GM23338 (cell line): ENCODE measurements around the gene FOXQ1. TPM values are rescaled to one million over a fixed set of nuclear protein-coding genes. Genes with fewer than 3 reads are reported as not detected.

Experiments
- ATAC-seq: fragments of 200-7000 bp; cut with Tn5 transposase; 3 replicates; pipeline ENCODE4 v1.9.1; 2020
- DNase-seq: peaks from one replicate; pipeline ENCODE4 v3.0.0-alpha.2; 2015; ENCODE audit warnings: low spot score
- H2AFZ ChIP-seq: fragments of 200-600 bp; sonication (generic); 2 replicates; pipeline ENCODE4 v1.8.0; 2016; ENCODE audit warnings: antibody characterized with exemption, mild to moderate bottlenecking, moderate library complexity
- H3F3A ChIP-seq: fragments of 200-600 bp; sonication (generic); replicated peaks from 2 replicates; pipeline ENCODE4 v1.8.0; 2017; ENCODE audit warnings: antibody characterized with exemption, mixed run types, low read depth
- H3K27ac ChIP-seq: fragments of 200-600 bp; sonication (generic); 2 replicates; pipeline ENCODE4 v1.6.1; 2016; ENCODE audit warnings: low read depth
- H3K27me3 ChIP-seq: fragments of 200-600 bp; sonication (generic); 2 replicates; pipeline ENCODE4 v1.8.0; 2016; ENCODE audit warnings: mild to moderate bottlenecking, mixed run types, moderate library complexity; ENCODE audit not compliant: insufficient read depth
- H3K36me3 ChIP-seq: fragments of 200-600 bp; sonication (generic); 2 replicates; pipeline ENCODE4 v1.8.0; 2016; ENCODE audit warnings: mild to moderate bottlenecking; ENCODE audit not compliant: insufficient read depth
- H3K4me1 ChIP-seq: fragments of 200-600 bp; sonication (generic); 2 replicates; pipeline ENCODE4 v1.8.0; 2016; ENCODE audit warnings: mild to moderate bottlenecking, moderate library complexity; ENCODE audit not compliant: insufficient read depth
- H3K4me2 ChIP-seq: fragments of 200-600 bp; sonication (generic); 2 replicates; pipeline ENCODE4 v1.7.1; 2017; ENCODE audit warnings: mixed run types
- H3K4me3 ChIP-seq: fragments of 200-600 bp; sonication (generic); 2 replicates; pipeline ENCODE4 v1.6.1; 2016; ENCODE audit warnings: mixed run types
- H3K79me2 ChIP-seq: fragments of 200-600 bp; sonication (generic); replicated peaks from 2 replicates; pipeline ENCODE4 v1.8.0; 2017; ENCODE audit warnings: mild to moderate bottlenecking; ENCODE audit not compliant: insufficient read depth
- H3K9me2 ChIP-seq: fragments of 200-600 bp; sonication (generic); 2 replicates; pipeline ENCODE4 v1.8.0; 2017; ENCODE audit not compliant: insufficient read depth
- H4K20me1 ChIP-seq: fragments of 200-600 bp; sonication (generic); replicated peaks from 2 replicates; pipeline ENCODE4 v1.8.0; 2017; ENCODE audit warnings: mild to moderate bottlenecking; ENCODE audit not compliant: insufficient read depth
- H3K27ac Mint-ChIP-seq: 2 replicates; pipeline ENCODE4 v1.8.0; 2020; ENCODE audit warnings: inconsistent platforms, mild to moderate bottlenecking, moderate library complexity, mixed read lengths
- H3K27me3 Mint-ChIP-seq: 3 replicates; pipeline ENCODE4 v1.8.0; 2022; ENCODE audit warnings: low read depth, mild to moderate bottlenecking, moderate library complexity, mixed read lengths, inconsistent platforms; ENCODE audit not compliant: insufficient read depth, poor library complexity
- H3K36me3 Mint-ChIP-seq: 3 replicates; pipeline ENCODE4 v1.8.0; 2021; ENCODE audit warnings: low read depth, mild to moderate bottlenecking, inconsistent platforms, moderate library complexity, mixed read lengths
- H3K4me1 Mint-ChIP-seq: 3 replicates; pipeline ENCODE4 v1.8.0; 2020; ENCODE audit warnings: mild to moderate bottlenecking, inconsistent platforms, mixed read lengths
- H3K4me3 Mint-ChIP-seq: 3 replicates; pipeline ENCODE4 v1.8.0; 2021; ENCODE audit warnings: moderate library complexity, mild to moderate bottlenecking, inconsistent platforms, mixed read lengths
- H3K9me3 Mint-ChIP-seq: 3 replicates; pipeline ENCODE4 v1.8.0; 2020; ENCODE audit warnings: moderate library complexity, mild to moderate bottlenecking, inconsistent platforms, mixed read lengths
- CREB1 ChIP-seq: fragments of 250-450 bp; sonication (Bioruptor Pico); IDR thresholded peaks from 2 replicates; pipeline ENCODE4 v1.5.0; 2020; ENCODE audit warnings: low read depth, mild to moderate bottlenecking, moderate library complexity
- CTCF ChIP-seq, 2 experiments: fragments of 200-600 bp in 1 of 2; sonication (generic) in 1 of 2; conservative IDR thresholded peaks; 2 replicates each; pipeline versions ENCODE4 v1.5.1 to v1.6.1; 2016 to 2017; ENCODE audit warnings: antibody characterized with exemption in 2 of 2, low read depth in 2 of 2, mild to moderate bottlenecking in 2 of 2, moderate library complexity in 1 of 2
- ETS1 ChIP-seq: IDR thresholded peaks from 2 replicates; pipeline ENCODE4 v1.6.1; 2016; ENCODE audit warnings: antibody characterized with exemption
- EZH2 ChIP-seq: fragments of 200-600 bp; sonication (generic); IDR thresholded peaks from one replicate; pipeline ENCODE4 v1.8.0; 2017; ENCODE audit warnings: antibody characterized with exemption, mild to moderate bottlenecking, low read depth; ENCODE audit not compliant: unreplicated experiment
- EZH2phosphoT487 ChIP-seq: fragments of 200-600 bp; sonication (generic); IDR thresholded peaks from one replicate; pipeline ENCODE4 v1.8.1; 2018; ENCODE audit warnings: antibody characterized with exemption; ENCODE audit not compliant: unreplicated experiment
- JUNB ChIP-seq: IDR thresholded peaks from one replicate; pipeline ENCODE4 v1.6.1; 2016; ENCODE audit warnings: antibody characterized with exemption; ENCODE audit not compliant: unreplicated experiment
- POLR2AphosphoS5 ChIP-seq: IDR thresholded peaks from 2 replicates; pipeline ENCODE4 v1.6.1; 2016; ENCODE audit warnings: antibody characterized with exemption, low read depth
- REST ChIP-seq: IDR thresholded peaks from one replicate; pipeline ENCODE4 v1.6.1; 2018; ENCODE audit warnings: antibody characterized with exemption; ENCODE audit not compliant: unreplicated experiment
- STAT1 ChIP-seq: IDR thresholded peaks from one replicate; pipeline ENCODE4 v1.6.1; 2016; ENCODE audit warnings: antibody characterized with exemption; ENCODE audit not compliant: unreplicated experiment
- ZNF114 ChIP-seq: fragments of 250-450 bp; sonication (Bioruptor Pico); IDR thresholded peaks from 2 replicates; pipeline ENCODE4 v1.5.0; 2020; ENCODE audit warnings: mild to moderate bottlenecking, moderate library complexity
- ZNF331 ChIP-seq: fragments of 250-450 bp; sonication (Bioruptor Pico); IDR thresholded peaks from 2 replicates; pipeline ENCODE4 v1.5.0; 2020; ENCODE audit warnings: low read depth, mild to moderate bottlenecking, moderate library complexity
- ZNF462 ChIP-seq: fragments of 250-450 bp; sonication (Bioruptor Pico); IDR thresholded peaks from 2 replicates; pipeline ENCODE4 v1.5.0; 2020; ENCODE audit warnings: mild to moderate bottlenecking, moderate library complexity
- polyA plus RNA-seq: library from polyadenylated mRNA; unstranded; fragments of >200 nt; fragmentation: Nextera tagmentation; extraction: Ambion mirVana; gene quantifications from 2 replicates; pipeline ENCODE4 v1.2.1, GENCODE V29; 2016
- total RNA-seq: library from RNA; depleted of rRNA; stranded (reverse); fragments of >200 nt; shearing (Covaris generic); gene quantifications from 2 replicates; pipeline ENCODE4 v1.2.3, GENCODE V29; 2014

FOXQ1 gene
- total and polyA plus RNA-seq, 2 experiments from 2014 or later, result not detected

- Histone ChIP-seq H3F3A (no peaks in the 10 kb centered on the region), H3K9me2 (0 out of 2 replicates have a peak, but pooled peaks cover 5% of the 10 kb centered on the region), H3K4me2 (no peak overlapping the region), H3K36me3 (0 out of 2 replicates have a peak, but pooled peaks cover 4% of the 10 kb centered on the region), H3K79me2 (no peaks in the 10 kb centered on the region), H3K4me3 (no peak overlapping the region), H3K27ac (no peak overlapping the region), H4K20me1 (no peaks in the 10 kb centered on the region), H3K27me3 (no peaks in the 10 kb centered on the region), H2AFZ (no peak overlapping the region), H3K4me1 (peaks cover 10% of the 10 kb centered on the region)
- Mint-ChIP-seq H3K27me3 (peaks cover 7% of the 10 kb centered on the region), H3K36me3 (peaks cover 22% of the 10 kb centered on the region), H3K27ac (no peak overlapping the region), H3K4me1 (peaks cover 10% of the 10 kb centered on the region), H3K9me3 (peaks cover 48% of the 10 kb centered on the region), H3K4me3 (no peak overlapping the region)
- ATAC-seq (no peak), DNase-seq (no peak)
- TF ChIP-seq ETS1 (no peak), STAT1 (no peak), CREB1 (CRISPR knock-in tag) (no peak), ZNF114 (CRISPR knock-in tag) (no peak), ZNF462 (CRISPR knock-in tag) (no peak), EZH2phosphoT487 (no peak), ZNF331 (no peak), CTCF (conservative IDR thresholded peaks at IDR 0.05; ENCODE audit: low read depth in 2 of 2) (no peak), POLR2AphosphoS5 (no peak), JUNB (no peak), EZH2 (no peak), REST (no peak)
Measured at GRCh38 chr6:1271071-1271763, 40.7 kb upstream of the FOXQ1 start.
